GM21381 (cell line): Measurements from ENCODE around the gene PDZD11.
"Not testable (repeated sequence)": the region's sequence is repeated elsewhere in the genome, so short reads cannot be mapped to it uniquely, and the experiment has no call there.

Experiments
- ATAC-seq: cut with Tn5 transposase; IDR thresholded peaks from one replicate; pipeline ENCODE4 v1.9.1; 2021; ENCODE audit warnings: mild to moderate bottlenecking, moderate library complexity; ENCODE audit not compliant: unreplicated experiment

Gene PDZD11

GRCh38 chrX:70257423-70258288 lies 32.1 kb downstream of the PDZD11 start:
- no peak for ATAC-seq

GRCh38 chrX:70255452-70255851 lies 34.3 kb downstream of the PDZD11 start:
- ATAC-seq = no peak

GRCh38 chrX:70254909-70255308 lies 34.8 kb downstream of the PDZD11 start:
- ATAC-seq = no peak

GRCh38 chrX:70254063-70254400 lies 35.7 kb downstream of the PDZD11 start:
- ATAC-seq = no peak

GRCh38 chrX:70253377-70254062 lies 36.2 kb downstream of the PDZD11 start:
- ATAC-seq = no peak

GRCh38 chrX:70252491-70252890 lies 37.2 kb downstream of the PDZD11 start:
- ATAC-seq = no peak

- ATAC-seq = no peak
These were observed 42.5 kb downstream of the PDZD11 start for GRCh38 chrX:70247252-70247651.

- ATAC-seq = no peak
These were observed 44.8 kb downstream of the PDZD11 start for GRCh38 chrX:70244881-70245280.

GRCh38 chrX:70243601-70244000 lies 46.1 kb downstream of the PDZD11 start:
- not testable (repeated sequence) for ATAC-seq

- no peak for ATAC-seq
These were observed 48.2 kb downstream of the PDZD11 start for GRCh38 chrX:70241501-70241900.

GRCh38 chrX:70240751-70241150 lies 49.0 kb downstream of the PDZD11 start:
- ATAC-seq = no peak
